Type B pancreatic cell (in vitro differentiated cells): ENCODE results near the gene ANKS1B. TPM values are rescaled to one million over a fixed set of nuclear protein-coding genes. Genes with fewer than 3 reads are reported as not detected.

ENCODE experiments used
- DNase-seq: peaks from one replicate; pipeline ENCODE4 v3.0.0; 2021; ENCODE audit warnings: mixed read lengths; ENCODE audit not compliant: unreplicated experiment; ENCODE audit errors: extremely low spot score
- H3K27ac Mint-ChIP-seq: 2 replicates; pipeline ENCODE4 v1.8.0; 2021; ENCODE audit warnings: mild to moderate bottlenecking, mixed read lengths
- H3K27me3 Mint-ChIP-seq: 2 replicates; pipeline ENCODE4 v1.8.0; 2021; ENCODE audit warnings: mixed read lengths
- H3K36me3 Mint-ChIP-seq: 2 replicates; pipeline ENCODE4 v1.8.0; 2021; ENCODE audit warnings: mixed read lengths
- H3K4me1 Mint-ChIP-seq: one replicate; pipeline ENCODE4 v1.8.0; 2021; ENCODE audit warnings: mixed read lengths; ENCODE audit not compliant: unreplicated experiment
- H3K4me3 Mint-ChIP-seq: 2 replicates; pipeline ENCODE4 v1.8.0; 2021; ENCODE audit warnings: mild to moderate bottlenecking, mixed read lengths
- H3K9me3 Mint-ChIP-seq: 2 replicates; pipeline ENCODE4 v1.8.0; 2021; ENCODE audit warnings: mixed read lengths
- CTCF ChIP-seq: fragments of 200-600 bp; sonication (generic); conservative IDR thresholded peaks from 2 replicates; pipeline ENCODE4 v1.5.0; 2021; ENCODE audit warnings: antibody characterized with exemption, mild to moderate bottlenecking
- total RNA-seq: library from RNA; stranded (reverse); gene quantifications from 2 replicates; pipeline ENCODE4 v1.2.1, GENCODE V29; 2021; ENCODE audit warnings: low replicate concordance

ANKS1B gene
- total RNA-seq, 1 donor from 2014 or later = 4.7 TPM

DNA sequence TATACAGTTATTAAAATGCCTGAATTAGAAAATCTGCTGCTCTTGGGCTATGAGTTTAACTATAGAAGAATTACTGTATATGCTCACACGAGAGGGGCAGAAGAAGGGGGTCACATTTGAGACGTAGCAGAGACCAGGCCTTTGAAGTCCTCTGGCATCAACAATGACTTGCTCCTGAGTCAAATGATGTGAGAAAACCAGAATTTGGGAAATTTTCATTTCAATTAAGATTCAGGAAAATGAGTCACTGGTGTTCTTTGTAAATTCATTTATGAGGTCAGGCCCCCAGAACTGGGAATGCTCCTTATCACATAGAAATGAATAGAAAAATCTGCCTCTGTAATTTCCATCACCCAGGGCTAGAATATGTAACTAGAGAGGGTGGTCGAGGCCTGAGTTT is 1246.7 kb downstream of the ANKS1B start:
- no peak for TF ChIP-seq CTCF
- Mint-ChIP-seq H3K4me1 (peaks cover 16% of the 10 kb centered on the region), H3K9me3 (no peaks in the 10 kb centered on the region), H3K36me3 (peaks cover 15% of the 10 kb centered on the region), H3K27ac (no peak overlapping the region), H3K4me3 (no peak overlapping the region), H3K27me3 (peaks cover 16% of the 10 kb centered on the region)
- no peak for DNase-seq

DNA sequence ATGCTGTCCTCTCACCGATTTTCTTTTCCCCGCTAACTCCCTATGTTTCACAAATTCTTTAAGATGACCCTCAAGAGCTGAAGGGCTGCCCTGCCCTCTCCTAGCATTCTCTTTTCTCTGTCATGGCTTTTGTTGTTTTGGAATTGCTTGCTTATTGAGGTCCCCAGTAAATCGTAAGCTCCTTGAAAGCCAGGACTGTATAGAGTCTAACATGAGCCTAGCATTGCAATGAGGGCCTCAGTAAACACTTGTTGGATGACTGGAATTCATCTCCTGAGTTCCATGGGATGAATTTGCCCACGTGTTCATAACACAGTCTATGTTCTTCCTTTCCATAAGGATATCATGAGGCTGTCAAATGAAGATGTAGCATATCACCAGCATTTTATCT is 1247.4 kb downstream of the ANKS1B start:
- no peak for TF ChIP-seq CTCF
- no peak overlapping the region for H3K4me3 Mint-ChIP-seq
- H3K4me1 Mint-ChIP-seq = peaks cover 16% of the 10 kb centered on the region
- peaks cover 16% of the 10 kb centered on the region for H3K27me3 Mint-ChIP-seq
- H3K27ac Mint-ChIP-seq = no peak overlapping the region
- DNase-seq = no peak
- peaks cover 15% of the 10 kb centered on the region for H3K36me3 Mint-ChIP-seq
- H3K9me3 Mint-ChIP-seq = no peaks in the 10 kb centered on the region

DNA sequence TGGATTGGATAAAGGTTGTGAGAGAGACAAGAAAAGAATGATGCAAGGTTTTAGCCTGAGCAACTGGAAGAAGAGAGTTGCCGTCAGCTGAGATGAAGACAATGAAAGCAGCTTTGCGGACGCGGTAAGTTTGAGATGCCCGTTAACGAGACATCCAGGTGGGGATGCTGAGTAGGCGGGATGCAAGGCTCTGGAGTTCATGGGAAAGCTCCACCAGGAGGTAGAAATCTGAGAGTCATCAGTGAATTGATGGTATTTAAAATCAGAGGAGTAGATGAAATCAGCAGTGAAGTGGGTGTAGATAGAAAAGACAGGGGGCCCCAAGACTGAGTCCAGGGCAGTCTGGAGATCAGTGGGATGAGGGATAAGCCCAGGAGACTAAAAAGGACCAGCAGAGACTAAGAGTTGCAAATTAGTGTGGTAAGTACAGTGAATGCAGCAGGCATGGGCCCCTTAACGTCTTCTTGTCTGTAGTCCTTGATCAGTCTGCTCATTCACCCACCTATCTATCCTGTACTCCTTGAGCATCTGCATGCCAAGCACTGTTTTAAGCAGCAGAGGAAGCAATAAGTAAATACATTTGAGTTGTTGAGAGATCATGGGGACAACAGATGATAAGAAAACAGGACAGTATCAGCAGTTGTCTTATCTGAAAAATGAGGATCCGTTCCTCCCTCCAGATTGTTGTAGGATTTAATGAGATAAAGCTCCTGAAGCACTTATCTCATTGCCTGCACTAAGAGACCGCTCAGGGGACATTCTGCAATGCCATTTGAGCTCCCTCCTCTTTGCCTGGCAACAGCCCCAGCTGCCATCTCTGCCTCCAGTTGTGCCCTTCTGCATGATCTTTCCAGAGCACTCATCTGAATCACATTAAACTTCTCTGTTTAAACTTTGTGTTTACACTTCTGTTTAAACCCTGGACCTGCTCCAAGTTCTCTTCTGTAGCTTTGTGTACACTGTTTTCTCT is 1248.1 kb downstream of the ANKS1B start:
- peaks cover 13% of the 10 kb centered on the region for H3K4me1 Mint-ChIP-seq
- H3K27me3 Mint-ChIP-seq = peaks cover 10% of the 10 kb centered on the region
- no peaks in the 10 kb centered on the region for H3K9me3 Mint-ChIP-seq
- no peak overlapping the region for H3K4me3 Mint-ChIP-seq
- no peak for DNase-seq
- H3K36me3 Mint-ChIP-seq = peaks cover 15% of the 10 kb centered on the region
- no peak for TF ChIP-seq CTCF
- H3K27ac Mint-ChIP-seq = no peak overlapping the region

DNA sequence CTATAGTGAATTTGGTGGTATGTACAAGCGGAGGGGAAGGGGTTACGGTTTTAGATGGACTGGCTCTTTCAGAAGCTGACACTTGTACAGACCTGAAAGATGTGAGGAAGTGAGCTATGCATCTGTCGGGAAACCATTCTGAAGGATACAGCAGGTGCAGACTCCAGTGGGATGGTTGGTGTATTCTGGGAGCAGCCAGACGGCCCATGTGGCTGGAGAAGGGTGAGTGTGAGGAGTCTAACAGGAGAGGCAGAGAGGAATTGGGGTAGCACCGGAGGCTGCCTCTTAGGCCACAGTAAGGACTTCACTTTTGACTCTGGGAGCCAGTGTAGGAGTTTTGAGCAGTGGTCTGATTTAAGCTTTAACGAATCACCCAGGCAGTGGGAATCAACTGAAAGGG is 1248.9 kb downstream of the ANKS1B start:
- TF ChIP-seq CTCF = no peak
- Mint-ChIP-seq H3K36me3 (peaks cover 15% of the 10 kb centered on the region), H3K4me1 (peaks cover 13% of the 10 kb centered on the region), H3K27me3 (peaks cover 6% of the 10 kb centered on the region), H3K27ac (no peak overlapping the region), H3K9me3 (no peaks in the 10 kb centered on the region), H3K4me3 (no peak overlapping the region)
- no peak for DNase-seq

DNA sequence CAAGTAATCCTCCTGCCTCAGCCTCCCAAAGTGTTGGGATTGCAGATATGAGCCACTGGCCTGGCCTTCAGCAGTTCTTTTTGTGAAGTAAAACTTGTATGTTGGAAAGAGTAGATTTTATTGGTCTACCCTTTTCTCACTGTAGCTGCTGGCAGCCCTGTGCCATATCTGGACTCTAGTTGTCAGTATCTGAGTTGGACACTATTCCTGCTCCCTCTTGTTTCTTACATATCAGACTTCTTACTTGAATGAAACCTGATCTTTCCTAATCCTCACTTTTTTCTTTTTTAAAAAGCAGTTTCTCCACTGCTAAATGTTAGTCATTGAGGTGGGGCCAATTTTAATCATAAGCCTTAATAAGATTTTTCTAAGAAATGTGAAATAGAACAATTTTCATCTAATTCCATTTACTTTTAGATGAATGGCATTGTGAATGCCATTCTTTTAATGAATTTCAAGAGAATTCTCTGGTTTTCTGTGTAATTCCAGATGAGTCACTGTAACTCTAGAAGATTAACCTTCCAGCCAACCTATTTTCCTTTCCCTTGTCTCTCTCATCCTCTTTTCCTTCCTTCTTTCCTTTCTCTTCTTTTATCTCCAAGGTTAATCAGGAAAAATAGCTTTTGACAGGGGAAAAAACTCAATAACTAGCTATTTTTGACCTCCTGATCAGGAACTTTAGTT is 1250.9 kb downstream of the ANKS1B start:
- H3K4me3 Mint-ChIP-seq = no peak overlapping the region
- DNase-seq = no peak
- peaks cover 13% of the 10 kb centered on the region for H3K4me1 Mint-ChIP-seq
- no peaks in the 10 kb centered on the region for H3K9me3 Mint-ChIP-seq
- H3K36me3 Mint-ChIP-seq = peaks cover 22% of the 10 kb centered on the region
- no peaks in the 10 kb centered on the region for H3K27me3 Mint-ChIP-seq
- no peak overlapping the region for H3K27ac Mint-ChIP-seq
- no peak for TF ChIP-seq CTCF
